Stimulated activated naive CD8-positive, alpha-beta T cell treated with anti-CD3 and anti-CD28 coated beads, Interleukin-15, Interleukin-2, amounts not matched to agents 100 U/mL and 50 U/mL, for 24 hours (primary cell): ENCODE measurements around the gene ETV3.

Experiments used
- ATAC-seq: fragments of 150-1000 bp; cut with Tn5 transposase; one replicate; pipeline ENCODE4 v1.10.0; 2021
- DNase-seq: peaks from one replicate; pipeline ENCODE4 v3.0.0; 2021

The ETV3 gene

DNA sequence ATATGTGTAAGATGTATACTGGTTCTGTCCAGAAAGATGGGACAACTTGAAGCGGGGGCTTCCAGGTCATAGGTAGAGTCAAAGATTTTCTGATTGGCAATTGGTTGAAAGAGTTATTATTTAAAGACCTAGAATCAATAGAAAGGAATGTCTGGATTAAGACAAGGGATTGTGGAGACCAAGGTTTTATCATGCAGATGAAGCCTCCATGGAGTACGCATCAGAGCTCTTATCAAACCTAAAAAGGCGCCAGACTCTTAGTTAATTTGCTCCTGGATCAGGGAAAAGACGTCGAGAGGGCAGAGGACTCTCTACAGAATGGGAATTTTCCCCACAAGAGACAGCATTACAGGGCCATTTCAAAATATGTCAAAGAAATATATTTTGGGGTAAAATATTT is 23.7 kb upstream of the ETV3 start:
- no peak for ATAC-seq
- DNase-seq, result no peak

DNA sequence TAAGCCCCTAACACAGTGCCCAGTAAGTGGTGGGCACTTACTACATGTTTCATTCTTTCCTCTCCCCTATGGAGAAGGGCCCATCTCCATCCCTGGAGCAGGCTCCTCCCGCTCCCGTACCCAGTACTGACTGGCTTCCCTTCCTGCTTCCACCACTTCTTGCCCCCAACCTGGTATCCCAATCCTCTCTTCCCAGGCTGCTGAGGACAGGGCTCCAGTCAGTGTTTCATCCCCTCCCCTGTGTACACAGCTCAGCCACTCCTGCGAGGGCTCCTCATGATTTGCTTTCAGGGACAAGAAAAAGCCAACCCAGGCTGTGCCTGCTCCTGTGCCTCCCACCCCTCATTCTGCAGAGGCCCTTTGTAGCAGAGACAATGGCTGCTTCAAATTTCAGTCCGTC is 20.8 kb upstream of the ETV3 start:
- ATAC-seq (no peak), DNase-seq (no peak)

DNA sequence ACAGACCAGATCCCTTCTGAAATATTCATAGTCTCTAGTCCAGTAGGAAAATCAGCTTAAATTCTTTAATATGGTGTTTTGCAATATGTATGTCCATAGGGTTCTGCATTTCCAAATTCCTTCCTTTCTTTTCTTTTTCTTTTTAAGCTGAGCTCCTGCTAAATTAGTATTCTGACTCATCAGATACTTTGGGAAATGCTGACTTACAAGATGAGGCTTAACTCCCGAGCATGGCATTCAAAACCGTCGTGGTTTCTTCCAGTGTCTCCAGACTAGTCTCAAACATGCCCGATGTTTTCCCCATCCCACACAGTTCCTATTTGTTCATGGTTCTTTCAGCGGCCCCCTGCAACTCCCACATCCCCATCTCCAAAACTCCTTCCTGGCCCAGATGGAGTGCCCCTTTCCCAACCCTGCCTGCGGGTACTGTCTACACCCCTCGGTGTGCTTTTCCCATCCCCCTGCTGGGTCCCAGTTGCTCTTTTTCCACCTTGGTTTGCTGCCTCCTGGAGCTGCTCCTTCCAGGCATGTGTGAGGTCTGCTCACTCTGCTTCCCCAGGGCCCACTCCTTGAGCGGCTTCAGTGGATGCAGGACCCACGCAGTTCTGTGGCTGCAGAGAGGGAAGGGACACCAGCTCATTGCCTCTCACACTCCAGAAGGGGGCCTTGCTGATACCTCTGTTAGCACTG is 19.5 kb upstream of the ETV3 start:
- DNase-seq, result no peak
- no peak for ATAC-seq

DNA sequence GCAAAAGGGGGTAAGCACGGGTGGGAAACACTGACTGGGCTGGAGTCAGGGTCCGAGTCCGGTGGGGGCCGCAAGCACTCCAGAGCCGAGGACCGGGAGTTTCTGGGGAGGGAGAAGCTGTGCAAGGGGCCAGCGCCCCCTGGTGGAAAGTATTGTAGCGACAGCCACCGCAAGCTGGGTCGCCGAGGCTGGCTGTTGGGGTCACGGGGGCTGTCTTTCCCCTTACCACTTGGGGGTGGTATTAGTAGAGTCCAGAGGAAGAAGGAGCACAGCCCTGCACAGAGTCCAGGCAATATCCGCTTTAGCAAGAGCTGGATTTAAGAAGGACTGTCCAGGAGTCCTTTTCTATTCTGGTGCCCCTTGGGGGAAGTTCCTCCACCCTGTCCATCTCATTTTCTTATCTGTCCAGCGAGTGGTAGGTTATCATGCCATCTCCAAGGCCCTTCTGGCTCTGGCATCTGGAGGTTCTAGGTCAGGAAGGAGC is 17.9 kb upstream of the ETV3 start:
- ATAC-seq (peak; percentile 62), DNase-seq (peak; percentile 86)

DNA sequence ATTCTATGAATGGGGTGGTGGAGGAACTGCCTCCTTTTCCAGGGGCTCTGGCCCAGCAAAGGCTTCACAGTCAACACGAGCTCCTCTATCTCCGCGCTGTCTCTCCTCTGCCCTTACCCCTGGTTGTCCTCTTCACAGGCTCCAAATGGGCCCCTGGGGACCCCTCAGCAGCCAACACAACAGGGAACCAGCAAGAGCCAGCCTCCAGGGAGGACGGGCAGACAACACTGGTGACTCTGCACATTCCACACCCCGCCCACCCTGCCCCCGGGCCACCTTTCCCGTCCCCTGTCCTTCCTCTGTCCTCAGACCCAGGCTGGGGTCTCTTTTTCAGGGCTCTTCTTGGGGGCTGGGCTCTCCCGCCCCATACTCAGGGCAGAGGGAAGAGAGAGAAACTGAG is 17.5 kb upstream of the ETV3 start:
- DNase-seq (peak; percentile 8), ATAC-seq (no peak)

DNA sequence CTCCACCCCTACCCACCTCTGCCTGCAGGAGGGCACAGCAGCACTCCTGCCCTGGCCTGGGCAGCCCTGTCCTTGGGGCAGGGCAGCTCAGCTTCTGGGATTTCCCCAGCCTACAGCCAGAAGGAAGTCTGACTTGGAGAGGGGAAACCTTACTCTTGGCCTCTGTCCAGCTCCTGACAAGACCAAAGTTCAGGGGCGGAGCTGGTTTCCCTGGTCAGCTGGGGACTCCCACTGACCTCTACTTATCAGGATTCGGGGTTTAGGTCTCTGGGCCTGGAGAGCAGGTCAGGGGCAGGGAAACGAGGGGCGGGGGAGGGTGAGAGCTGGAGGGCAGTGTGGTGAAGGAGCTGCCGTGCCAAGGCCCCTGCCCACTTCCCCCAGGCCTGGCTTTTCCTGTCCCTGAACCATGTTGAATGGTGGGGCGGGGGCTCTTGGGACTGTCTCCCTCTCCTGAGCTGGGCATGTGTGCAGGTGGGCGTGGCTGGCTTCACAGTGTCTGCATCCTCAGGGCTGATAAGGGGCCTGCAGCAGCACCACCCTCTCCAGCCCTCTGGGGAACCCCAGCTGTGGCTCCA is 16.8 kb upstream of the ETV3 start:
- ATAC-seq, result no peak
- DNase-seq, result no peak

DNA sequence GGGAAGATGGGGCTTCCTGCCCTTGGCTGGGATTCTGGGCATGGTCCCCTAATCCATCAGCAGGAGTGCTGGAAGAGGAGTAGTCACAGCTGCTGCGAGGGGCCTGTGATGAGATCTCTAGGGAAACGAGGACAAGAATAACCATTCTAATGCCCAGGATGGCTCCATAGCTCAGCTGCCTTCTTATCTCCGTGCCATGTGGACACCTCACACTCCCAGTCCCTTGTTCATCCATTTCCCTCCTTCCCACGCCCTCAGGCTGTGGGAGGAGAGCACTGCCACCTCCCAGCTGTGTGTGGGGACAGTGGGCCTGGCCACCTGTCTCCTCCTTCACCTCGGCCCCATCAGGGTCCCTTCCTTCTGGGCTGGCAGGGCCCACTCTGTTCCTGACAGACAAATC is 16.1 kb upstream of the ETV3 start:
- DNase-seq (no peak), ATAC-seq (no peak)

DNA sequence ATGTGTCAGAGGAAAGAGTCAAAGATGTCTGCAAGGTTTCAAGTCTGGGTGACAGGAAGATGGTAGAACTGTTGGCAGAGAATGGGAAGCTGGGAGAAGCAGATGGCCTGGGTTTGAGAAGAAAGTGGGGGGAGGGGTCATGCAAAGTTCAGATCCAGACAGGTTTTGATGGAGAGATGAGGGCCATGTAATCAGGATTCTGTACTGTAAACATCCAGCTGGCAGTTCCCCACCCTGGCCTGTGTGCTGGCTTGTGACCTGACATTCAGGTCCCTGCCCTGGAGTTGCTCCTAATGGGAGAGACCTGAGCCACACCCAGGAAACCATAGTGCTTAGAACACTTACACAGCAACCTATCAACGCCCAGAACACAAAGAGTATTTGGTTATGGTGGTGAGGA is 15.6 kb upstream of the ETV3 start:
- ATAC-seq (no peak), DNase-seq (no peak)

DNA sequence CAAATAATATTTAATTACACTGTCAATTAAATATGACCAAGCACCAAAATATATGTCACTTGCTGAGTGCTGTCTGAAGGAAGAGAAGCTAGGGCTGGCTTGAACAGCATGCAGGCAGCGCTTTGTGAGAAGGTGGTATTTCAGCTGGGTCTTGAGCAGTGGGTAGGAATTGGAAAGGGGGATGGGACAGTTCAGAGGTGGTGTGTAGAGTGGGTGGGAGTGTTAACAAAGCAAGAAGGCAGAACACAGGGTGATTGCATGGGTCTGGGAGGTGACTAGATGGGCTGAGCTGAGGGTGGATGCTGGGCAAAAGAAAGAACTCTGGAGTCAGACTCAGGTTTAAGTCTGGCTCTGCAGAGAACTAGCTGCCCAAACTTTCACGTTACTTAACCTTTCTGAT is 14.3 kb upstream of the ETV3 start:
- ATAC-seq, result no peak
- no peak for DNase-seq

DNA sequence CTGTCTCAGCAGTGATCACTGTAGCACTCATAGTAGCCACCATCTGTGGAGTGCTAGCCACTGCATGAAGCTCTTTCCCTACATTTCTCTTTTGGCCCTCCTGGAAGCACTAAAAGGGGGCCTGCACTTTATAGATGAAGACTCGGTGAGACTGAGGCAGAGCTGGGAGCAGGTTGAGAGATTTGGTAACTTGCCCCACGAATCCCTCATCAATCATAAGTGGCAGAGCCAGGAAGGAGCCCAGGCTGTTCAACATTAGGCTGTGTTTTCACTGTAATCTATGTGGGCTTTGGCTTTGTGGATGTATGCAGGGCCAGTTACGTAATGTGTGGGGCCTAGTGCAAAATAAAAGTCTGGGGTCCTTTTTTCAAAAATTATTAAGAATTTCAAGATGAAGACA is 13.3 kb upstream of the ETV3 start:
- DNase-seq (no peak), ATAC-seq (no peak)

DNA sequence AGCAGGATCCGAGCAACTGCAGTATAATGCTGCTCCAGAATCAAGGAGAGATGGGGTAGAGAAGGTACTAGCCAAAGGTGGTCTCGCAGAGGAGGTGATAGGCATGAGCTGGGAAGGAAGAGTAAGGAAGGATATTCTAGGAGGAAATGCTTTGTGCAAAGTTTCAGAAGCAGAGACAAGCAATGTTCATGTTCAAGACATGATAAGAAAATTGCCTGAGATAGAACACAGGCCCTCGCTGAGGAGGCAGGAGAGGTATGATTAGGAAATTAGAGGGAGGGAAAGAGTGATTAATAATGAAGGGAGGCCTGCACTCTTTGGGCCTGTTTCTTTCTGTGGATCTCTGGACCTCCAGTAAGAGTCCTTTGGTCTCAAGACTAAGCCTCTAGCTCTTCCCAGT is 12.9 kb upstream of the ETV3 start:
- ATAC-seq, result no peak
- DNase-seq, result no peak

DNA sequence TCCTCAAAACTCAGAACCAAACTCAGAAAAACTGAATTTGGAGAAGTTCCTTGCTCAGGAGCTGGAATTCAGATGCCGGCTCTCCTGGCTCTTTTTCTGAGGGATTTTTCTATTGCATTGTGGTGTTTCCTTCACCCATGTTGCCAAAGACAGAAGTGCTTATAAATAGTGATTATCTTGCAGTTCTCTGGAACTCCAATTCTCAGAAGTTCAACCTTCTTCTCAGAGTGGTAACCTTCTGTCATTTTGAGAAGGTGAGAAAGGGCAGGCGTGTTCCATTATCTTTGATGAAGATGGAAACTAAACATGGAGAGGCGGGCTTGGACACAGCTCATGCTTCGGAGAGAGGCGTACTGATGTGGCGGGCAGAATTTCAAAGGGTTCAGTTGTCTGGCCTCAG is 12.4 kb upstream of the ETV3 start:
- ATAC-seq, result no peak

DNA sequence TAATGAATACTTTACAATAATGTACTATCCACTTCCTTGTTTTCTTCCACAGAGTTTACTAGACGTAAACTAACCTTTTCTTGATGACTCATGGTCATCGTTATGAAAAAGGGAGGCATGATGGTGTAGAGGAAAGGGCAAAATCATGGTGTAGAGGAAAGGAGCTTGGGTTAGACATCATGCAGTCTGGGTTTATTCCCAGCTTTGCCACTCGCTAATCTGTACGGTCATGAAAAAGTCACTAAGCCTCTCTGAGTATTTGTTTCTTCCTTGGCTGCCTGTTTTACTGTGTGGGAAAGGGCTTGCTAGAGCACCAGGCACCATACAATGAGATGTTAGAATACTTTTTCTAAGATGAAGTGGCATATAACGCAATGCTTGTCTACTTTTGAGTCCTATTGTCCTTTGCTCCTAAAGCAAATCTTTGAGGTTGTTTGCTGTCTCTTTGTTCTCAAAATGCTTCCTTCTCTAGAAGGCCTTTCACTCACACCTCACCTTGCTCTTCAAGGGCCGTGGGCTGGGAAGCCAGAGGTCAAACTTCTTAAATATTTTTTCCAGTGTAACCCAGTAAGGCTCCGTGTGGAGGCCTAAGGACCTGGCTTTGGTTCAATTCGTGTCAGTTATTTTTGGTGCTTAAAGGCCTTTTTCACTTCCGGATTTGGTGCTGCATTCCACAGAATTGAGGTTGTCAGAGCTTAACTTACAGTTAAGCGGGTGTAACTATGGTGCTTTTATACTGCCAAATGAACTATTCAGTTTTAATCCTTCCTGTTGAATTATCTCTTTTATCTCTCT is 9.9 kb upstream of the ETV3 start:
- DNase-seq, result no peak
- ATAC-seq, result no peak

More for the DNA sequence above, 12.4 kb upstream of the ETV3 start:
- DNase-seq, result no peak

DNA sequence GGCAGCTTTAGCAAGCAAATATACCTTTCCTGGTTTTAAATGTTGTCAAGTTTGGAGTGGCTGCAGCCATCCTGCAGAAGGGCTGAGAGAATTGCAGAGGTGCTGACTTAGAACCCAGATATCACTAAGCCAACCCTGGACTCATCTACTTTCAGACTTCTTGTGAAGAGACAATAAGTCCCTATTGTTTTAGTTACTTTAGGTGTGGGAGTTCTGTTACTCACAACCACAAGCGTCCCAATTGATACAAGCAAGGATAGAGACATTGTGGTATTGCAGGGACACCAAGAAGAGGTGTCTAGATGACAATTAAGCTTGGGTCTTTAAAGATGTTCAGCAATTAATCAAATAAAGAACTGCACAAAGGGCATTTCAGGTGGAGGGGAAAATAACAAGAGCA is 8.8 kb upstream of the ETV3 start:
- DNase-seq, result no peak
- ATAC-seq, result no peak

DNA sequence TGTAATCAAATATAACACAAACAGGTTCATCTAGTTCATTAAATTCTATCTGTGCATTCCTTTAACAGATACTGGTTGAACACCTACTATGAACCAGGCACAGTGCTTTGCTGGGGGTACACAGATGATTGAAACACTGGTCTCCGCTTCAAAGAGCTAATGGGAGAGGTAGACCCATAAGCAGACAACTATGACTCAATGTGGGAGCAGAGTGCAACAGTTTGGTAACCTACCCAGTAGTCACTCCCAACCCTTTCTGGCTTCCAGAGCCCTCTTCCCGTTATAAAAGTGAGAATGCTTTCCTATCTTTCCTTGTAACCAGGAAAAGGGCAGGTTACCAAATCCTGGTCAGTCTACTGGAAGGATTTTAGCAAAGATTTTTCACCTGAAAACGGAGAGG is 8.0 kb upstream of the ETV3 start:
- DNase-seq (no peak), ATAC-seq (no peak)

DNA sequence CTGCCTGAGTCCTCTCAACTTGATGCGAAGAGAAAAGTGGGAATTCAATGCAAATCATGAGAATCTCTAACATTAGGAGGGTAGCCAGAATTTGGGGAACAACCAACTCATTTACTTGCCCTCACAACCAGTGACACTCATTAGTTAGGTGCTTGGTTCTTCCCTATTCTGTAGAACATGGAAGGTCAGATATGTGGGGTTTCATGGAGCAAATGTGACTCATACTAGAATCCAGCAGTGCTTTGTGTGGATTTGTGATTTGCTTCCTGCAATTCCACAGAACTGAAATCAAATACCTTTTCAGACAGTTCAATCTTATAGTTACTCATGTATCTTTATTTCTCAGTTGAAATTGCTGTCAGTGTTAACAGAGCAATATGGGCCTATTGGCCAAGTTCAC is 6.9 kb upstream of the ETV3 start:
- ATAC-seq (no peak), DNase-seq (no peak)

DNA sequence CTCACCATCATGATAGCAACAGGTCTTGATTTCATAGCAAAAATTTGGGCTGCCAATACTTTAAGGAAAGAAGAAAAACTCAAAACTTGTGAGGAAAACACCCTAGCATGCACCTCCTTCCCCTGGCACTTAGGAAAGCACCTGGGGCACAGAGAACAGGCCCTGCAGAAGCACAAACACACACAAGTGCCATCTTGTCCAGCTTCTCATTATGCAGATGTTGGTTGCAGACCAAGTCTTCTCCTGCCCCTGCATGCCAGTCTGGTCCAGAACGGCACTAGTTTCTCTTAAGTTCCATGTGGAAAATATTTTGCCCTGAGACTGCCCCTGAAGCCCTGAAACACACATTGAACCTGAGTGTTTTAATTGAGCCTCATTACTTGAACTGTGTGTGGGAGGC is 6.3 kb upstream of the ETV3 start:
- DNase-seq (no peak), ATAC-seq (no peak)

DNA sequence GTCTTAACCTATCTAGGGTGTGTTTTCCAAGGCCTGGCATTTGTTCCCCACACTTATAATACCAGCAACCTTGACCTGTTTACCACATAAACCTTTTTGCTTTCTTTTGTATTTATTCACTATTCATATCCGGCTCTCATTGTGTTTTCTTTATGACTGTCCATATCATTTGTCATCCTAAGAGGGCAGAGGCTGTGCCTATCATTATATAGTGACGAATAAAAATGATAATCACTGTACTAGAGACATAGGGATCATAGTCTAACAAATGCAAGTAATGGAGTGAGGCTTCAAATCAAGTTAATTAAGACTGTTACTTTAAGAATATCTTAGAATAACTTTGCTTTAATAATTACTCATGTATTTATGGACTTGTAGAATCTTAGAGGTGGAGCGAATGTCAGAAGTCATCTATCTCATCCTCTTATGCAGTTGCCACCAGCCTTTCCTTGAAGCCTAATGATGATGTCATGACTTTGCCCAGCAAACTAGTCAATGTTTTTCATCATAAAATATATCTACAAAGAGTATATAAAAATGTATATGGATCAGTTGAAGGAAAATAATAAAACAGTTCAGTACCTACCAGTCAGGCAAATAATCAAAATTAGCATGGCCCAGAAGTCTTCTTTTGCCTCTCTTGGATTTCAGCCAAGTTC is 4.7 kb upstream of the ETV3 start:
- DNase-seq, result no peak
- no peak for ATAC-seq

DNA sequence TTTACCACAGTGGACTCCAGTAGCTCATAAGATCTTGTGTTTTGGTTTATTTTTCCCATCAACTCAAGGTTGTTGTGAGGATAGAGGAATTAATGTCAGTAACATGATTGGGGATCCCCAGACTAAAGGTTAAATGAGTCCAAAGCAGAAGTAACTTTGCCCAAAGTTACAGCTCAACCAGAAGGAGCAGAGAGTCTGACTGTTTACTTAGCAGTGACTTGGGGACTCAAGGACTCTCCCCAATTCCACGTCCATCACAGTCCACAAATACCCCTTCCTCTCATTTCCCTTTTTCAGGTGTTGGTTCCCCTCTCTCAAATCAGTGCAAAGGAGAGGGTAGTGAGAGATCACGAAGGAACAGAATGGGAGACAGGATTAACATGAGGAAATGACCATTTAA is 4.0 kb upstream of the ETV3 start:
- DNase-seq (no peak), ATAC-seq (no peak)

DNA sequence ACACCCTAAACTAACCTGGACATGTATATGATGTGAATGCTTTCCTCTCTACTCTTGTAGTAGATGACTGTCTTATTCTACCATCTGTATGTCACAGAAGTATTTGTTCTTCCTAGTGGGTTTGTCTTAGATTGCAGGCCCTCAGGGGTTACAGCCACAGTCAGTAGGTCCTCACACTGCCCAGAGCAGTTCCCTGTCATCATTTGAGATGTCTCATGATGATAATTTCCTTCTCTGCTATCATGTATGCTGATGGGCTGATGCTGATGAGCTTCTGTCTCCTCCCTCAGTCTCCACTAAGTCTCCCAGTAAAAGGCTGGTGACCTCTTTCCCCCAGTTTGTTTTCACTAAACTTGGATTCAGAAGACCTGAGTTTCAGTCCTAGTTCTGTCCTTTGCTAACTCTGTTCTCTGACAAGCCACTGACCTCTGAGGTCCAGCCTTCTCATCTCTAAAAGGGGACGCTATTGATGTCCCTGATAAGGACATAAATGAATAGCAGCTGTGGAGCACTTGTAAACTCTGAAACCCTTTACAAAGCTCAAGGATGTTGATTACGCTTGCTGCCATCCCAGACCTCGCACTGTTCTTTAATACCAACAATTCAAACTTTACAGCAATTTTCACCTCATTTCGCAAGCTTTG is 3.1 kb upstream of the ETV3 start:
- ATAC-seq, result no peak
- DNase-seq, result no peak

DNA sequence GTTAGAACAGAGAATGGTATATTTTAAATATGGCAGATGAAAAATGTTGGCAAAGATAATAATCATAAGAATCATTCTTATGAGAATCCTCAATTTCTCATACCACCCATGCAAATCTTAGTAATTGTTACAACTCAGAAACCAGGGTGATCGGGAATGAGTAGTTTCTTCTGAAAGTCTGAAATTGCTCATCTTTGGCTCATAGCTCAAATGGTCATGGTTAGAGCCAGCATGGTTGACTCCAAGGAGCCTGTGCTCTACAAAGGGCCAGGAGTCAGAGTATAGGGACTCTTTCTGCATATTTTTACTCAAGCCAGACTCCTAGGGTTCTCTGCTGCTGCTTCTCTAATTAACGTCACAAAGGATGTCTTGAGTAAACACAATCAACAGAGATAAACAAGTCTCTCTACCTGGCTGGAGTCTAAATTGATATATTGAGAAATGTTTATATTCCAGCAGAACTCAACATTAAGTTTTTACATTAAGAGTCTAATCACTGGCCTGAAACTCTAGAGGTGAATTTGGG is 1.9 kb upstream of the ETV3 start:
- peak; percentile 26 for DNase-seq
- peak; percentile 60 for ATAC-seq

DNA sequence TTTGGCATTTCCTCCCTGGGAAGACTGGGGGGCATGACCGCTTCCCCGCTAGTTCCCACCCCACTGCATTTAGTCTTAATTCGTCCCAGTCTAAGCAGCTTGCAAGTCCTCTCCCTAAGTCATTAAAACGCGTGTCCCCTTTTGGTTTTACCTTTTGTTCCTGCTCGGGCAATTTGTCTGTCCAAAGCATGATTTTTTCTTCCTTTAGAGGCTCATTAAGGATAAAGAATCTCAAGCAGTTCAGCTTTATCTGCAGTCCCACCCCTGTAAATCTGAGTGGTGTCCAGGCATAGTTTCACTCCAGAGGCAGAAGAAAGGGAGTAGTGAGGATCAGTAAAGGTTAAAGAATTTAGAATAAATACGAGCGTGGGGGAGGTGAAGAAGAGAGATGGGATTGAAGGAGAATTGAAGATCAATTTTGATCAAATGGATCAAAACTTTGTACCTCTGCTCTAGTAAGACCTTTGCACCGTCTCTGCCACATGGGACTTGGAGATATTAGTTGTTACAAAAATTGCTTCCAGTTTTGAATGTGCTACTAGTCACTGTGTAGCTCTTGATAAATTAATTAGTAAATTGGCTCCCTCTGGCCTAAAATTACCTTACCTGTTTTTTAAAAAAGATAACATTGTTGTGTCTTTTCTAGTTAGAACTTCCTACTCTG is 989 bp upstream of the ETV3 start:
- DNase-seq, result no peak
- ATAC-seq, result no peak
